Psoas muscle (tissue), 8 donors: Measurements from ENCODE around the gene PRDM15. TPM values are rescaled to one million over a fixed set of nuclear protein-coding genes. Genes with fewer than 3 reads are reported as not detected.

Experiments used
- ATAC-seq, 4 donors: fragments of 200-7000 bp; cut with Tn5 transposase; one replicate each; pipeline ENCODE4 v1.9.1; 2020; ENCODE audit warnings: moderate library complexity in 3 of 4, mild to moderate bottlenecking in 2 of 4
- DNase-seq, 2 donors: peaks; one replicate each; pipeline ENCODE4 v3.0.0-alpha.2; 2020
- H3K27ac ChIP-seq: fragments of 200-600 bp; one replicate; pipeline ENCODE4 v1.8.0; 2022
- H3K27me3 ChIP-seq, 3 donors: fragments of 200-600 bp in 1 of 3; one replicate each; pipeline versions ENCODE4 v1.6.1 to v1.8.0; 2013 to 2022; ENCODE audit warnings: low read length in 2 of 3, mild to moderate bottlenecking in 2 of 3, moderate library complexity in 1 of 3; ENCODE audit not compliant: insufficient read depth in 3 of 3
- H3K36me3 ChIP-seq, 2 donors: fragments of 200-600 bp in 1 of 2; one replicate each; pipeline versions ENCODE4 v1.6.1 to v1.8.0; 2013 to 2022; ENCODE audit warnings: low read depth in 1 of 2, mild to moderate bottlenecking in 1 of 2, moderate library complexity in 1 of 2; ENCODE audit not compliant: insufficient read depth in 1 of 2
- H3K4me1 ChIP-seq: fragments of 200-600 bp; one replicate; pipeline ENCODE4 v1.8.0; 2022
- H3K4me3 ChIP-seq: fragments of 200-600 bp; one replicate; pipeline ENCODE4 v1.8.0; 2022; ENCODE audit warnings: mild to moderate bottlenecking
- H3K9me3 ChIP-seq: fragments of 200-600 bp; one replicate; pipeline ENCODE4 v1.8.0; 2022
- WGBS, 3 donors: extraction: QIAGEN DNeasy Blood & Tissue Kit; methylation state at CpG; one replicate each; pipeline versions ENCODE4 v1.1.6 to v1.1.7; 2013; 5-methylcytosine and 5-hydroxymethylcytosine counted together
- intact Hi-C, 2 donors: fragments of 100-400 bp; cut with DNase I; formaldehyde crosslinking; loops; one replicate each; pipeline versions ENCODE4 v1.11.0 to v1.14.2; 2022
- polyA plus RNA-seq, 3 donors: library from polyadenylated mRNA; stranded (reverse); fragments of 200-250 nt; gene quantifications; one replicate each; pipeline ENCODE4 v1.2.3, GENCODE V29; 2013
- total RNA-seq, 4 donors: library from RNA; stranded (reverse); fragmentation: NEBNext Ultra II Directional in 2 of 4; extraction: Animal tissue kit (Norgen Biotek cat#: 25700) in 2 of 4; gene quantifications; one replicate each; pipeline versions ENCODE4 v1.2.1 to v1.2.4, GENCODE V29; 2021 to 2023
- TF ChIP-seq, protein P1 (sequence below): fragments of 200-600 bp; IDR thresholded peaks from one replicate; pipeline ENCODE4 v1.8.0; 2022; ENCODE audit warnings: antibody characterized with exemption
- donor health status: healthy with polysubstance abuse.
- donor health status: DM: no; HTN: no; CAD: no; lungs with moderate emphysema.
- donor health status: Bipolar disorder and iron deficiency.
- donor health status: healthy.
- donor health status: DM: yes; HTN: yes; CAD: no.
- donor health status: DM: no; HTN: no; CAD: no.
- donor health status: DM: no; HTN: no; CAD: no.
- donor health status: DM: yes; HTN: yes; CAD: no.

The PRDM15 gene
- total and polyA plus RNA-seq, 7 donors = 2.2 to 6.4 (median 3.7) TPM

DNA sequence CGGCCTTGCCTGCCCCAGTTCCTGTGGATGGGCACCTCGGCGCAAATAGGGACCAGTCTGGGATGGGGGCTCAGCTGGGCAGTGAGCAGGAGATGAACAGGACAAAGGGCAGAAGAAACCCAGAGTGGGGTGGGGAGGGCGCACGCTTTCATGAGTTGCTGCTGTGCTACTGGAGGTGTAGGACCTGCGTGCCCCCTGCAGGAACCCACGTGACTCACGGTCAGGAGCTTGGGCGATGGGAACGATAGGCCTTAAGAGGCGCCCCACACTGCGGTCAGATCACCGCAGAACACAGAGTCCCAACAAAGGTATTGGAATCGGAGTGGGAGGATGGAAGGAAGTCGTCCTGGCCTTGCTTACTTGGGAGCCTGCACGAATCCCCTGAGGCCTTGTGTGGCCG, 17.2 kb downstream of the PRDM15 start:
- WGBS, 3 donors = 91 to 92% (median 92%) methylated on average over 17 of the region's 17 CpGs
- peaks cover 0 to 19% of the 10 kb centered on the region in 2 donors for H3K36me3 ChIP-seq
- no peak overlapping the region for H3K27ac ChIP-seq
- DNase-seq = no peak
- intact Hi-C loops = no loop called here
- TF ChIP-seq, protein P1, sequence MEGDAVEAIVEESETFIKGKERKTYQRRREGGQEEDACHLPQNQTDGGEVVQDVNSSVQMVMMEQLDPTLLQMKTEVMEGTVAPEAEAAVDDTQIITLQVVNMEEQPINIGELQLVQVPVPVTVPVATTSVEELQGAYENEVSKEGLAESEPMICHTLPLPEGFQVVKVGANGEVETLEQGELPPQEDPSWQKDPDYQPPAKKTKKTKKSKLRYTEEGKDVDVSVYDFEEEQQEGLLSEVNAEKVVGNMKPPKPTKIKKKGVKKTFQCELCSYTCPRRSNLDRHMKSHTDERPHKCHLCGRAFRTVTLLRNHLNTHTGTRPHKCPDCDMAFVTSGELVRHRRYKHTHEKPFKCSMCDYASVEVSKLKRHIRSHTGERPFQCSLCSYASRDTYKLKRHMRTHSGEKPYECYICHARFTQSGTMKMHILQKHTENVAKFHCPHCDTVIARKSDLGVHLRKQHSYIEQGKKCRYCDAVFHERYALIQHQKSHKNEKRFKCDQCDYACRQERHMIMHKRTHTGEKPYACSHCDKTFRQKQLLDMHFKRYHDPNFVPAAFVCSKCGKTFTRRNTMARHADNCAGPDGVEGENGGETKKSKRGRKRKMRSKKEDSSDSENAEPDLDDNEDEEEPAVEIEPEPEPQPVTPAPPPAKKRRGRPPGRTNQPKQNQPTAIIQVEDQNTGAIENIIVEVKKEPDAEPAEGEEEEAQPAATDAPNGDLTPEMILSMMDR = no peak
- no peaks in the 10 kb centered on the region for H3K4me1 ChIP-seq
- ATAC-seq = no peak
- H3K4me3 ChIP-seq = no peak overlapping the region
- H3K27me3 ChIP-seq = no peaks in the 10 kb centered on the region
- H3K9me3 ChIP-seq = no peaks in the 10 kb centered on the region

DNA sequence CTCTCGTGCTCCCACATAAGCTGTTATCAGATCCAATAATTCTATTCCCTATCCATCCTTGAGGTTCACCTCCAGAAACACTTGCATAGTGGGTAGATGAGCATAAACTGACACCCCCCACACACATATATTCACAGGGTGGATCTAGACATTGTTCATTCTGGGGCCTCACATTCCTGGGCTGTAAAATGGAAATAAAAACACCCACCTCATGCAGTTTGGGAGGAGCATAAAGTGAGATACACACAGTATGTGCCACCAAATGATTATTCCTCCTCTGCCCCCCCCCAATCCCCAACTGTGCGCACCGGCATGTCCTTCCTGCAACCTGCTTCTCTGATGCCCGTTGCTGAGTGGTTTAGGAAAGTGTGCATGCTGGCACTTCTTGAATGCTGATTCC, 17.9 kb downstream of the PRDM15 start:
- TF ChIP-seq, protein P1 = no peak
- Histone ChIP-seq H3K27me3 (no peaks in the 10 kb centered on the region), H3K4me3 (no peak overlapping the region), H3K36me3 (peaks cover 0 to 27% of the 10 kb centered on the region in 2 donors), H3K27ac (no peak overlapping the region), H3K9me3 (no peaks in the 10 kb centered on the region), H3K4me1 (no peaks in the 10 kb centered on the region)
- WGBS, 3 donors = 86 to 91% (median 87%) methylated on average over 4 of the region's 4 CpGs
- DNase-seq = no peak
- no peak for ATAC-seq
- intact Hi-C loops = no loop called here

DNA sequence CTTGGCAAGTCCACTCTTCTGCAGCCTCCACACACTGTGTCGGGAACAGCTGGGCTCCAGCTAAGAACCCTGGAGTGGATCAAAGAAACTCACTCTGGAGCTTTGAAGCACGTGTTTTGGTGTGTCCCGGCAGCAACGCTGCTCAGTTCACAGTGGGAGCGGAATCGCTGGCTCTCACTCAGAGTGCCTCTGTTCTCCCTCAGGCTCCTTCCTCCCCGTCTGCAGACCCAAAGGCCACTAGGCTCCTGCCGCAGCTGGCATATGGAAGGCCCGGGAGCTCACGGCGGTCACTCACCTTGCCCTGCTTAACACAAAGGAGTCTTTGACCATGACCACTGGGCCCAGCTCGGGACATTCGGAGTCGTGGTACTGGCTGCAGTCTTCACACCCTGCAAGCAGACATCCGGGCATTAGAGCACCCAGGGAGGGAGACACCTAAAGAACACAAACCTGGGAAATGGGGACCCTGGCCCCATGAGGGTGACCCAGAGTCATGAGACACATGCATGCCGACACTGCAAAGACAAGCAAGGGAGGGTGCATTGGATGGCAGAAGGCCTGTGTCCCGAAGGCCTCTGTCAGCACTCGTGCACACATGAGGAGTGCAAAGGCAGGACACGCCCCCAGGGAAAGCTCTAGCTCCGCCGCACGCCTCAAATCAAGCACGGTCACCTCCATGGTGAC, 19.7 kb downstream of the PRDM15 start:
- intact Hi-C loops = no loop called here
- Histone ChIP-seq H3K36me3 (peaks cover 0 to 40% of the 10 kb centered on the region in 2 donors), H3K27ac (no peak overlapping the region), H3K4me1 (no peaks in the 10 kb centered on the region), H3K4me3 (no peak overlapping the region), H3K27me3 (no peaks in the 10 kb centered on the region), H3K9me3 (no peaks in the 10 kb centered on the region)
- DNase-seq (no peak), ATAC-seq (peak in 1 of 4 donors; percentile 21)
- TF ChIP-seq, protein P1 = no peak
- 78 to 79% (median 79%) methylated on average over 23 of the region's 23 CpGs for WGBS, 3 donors

DNA sequence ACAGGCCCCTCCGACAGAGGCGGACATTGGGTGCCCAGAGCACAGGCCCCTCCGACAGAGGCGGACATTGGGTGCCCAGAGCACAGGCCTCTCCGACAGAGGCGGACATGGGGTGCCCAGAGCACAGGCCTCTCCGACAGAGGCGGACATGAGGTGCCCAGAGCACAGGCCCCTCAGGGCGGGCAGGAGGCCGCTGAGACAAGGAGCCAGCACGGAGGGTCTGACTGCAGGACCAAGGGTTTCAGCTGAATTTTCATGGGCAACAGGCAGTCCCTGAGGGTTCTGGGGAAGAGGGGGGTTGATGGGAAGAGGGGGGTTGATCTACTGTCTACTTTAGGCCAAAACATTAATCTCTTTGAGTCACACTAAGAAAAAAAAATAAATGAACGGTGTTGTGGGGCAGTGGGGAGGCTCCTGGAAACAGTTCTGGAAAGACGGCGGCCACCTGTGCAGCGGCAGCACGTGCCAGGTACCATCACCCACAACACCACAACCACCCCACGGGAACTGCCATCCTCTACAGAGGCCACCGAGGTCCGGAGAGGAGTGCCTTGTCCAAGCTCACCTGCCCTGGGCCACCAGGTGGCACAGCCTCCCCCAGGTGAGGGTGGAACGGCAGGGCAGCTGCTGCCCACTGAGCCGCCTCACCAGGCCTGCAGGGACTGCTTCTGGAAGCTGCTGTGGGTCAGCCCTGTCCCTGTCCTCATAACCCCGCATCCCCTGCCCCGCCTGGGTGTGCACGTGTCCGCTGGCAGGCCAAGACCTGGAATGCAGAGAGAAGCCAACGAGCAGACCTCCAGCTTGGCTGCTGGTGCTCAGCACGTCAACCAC, 20.5 kb downstream of the PRDM15 start:
- Histone ChIP-seq H3K9me3 (no peaks in the 10 kb centered on the region), H3K4me1 (no peaks in the 10 kb centered on the region), H3K36me3 (peaks cover 0 to 48% of the 10 kb centered on the region in 2 donors), H3K27me3 (no peaks in the 10 kb centered on the region), H3K4me3 (no peak overlapping the region), H3K27ac (no peak overlapping the region)
- TF ChIP-seq, protein P1 = no peak
- peak; percentile 15 to 69 (median 56) for ATAC-seq
- WGBS, 3 donors = 69 to 78% (median 74%) methylated on average over 23 to 27 of the region's 27 CpGs
- intact Hi-C loops = no loop called here
- DNase-seq = no peak
